Peyer's patch (tissue), 4 donors: ENCODE results near the gene DDX41. TPM values are rescaled to one million over a fixed set of nuclear protein-coding genes. Genes with fewer than 3 reads are reported as not detected.

Experiments used
- DNase-seq, 3 donors: peaks; one replicate each; pipeline ENCODE4 v3.0.0-alpha.2; 2017 to 2019
- H3K27ac ChIP-seq, 4 donors: fragments of 200-600 bp; sonication (generic); one replicate each; pipeline ENCODE4 v1.5.1; 2016 to 2019
- H3K27me3 ChIP-seq, 2 donors: fragments of 200-600 bp; sonication (generic); one replicate each; pipeline ENCODE4 v1.5.1; 2019
- H3K36me3 ChIP-seq, 3 donors: fragments of 200-600 bp; sonication (generic); one replicate each; pipeline ENCODE4 v1.5.1; 2016 to 2019
- H3K4me1 ChIP-seq, 4 donors: fragments of 200-600 bp; sonication (generic); one replicate each; pipeline ENCODE4 v1.5.1; 2016 to 2019
- H3K4me3 ChIP-seq, 4 donors: fragments of 200-600 bp; sonication (generic); 1 replicate in 3 of 4; 2 replicates in 1 of 4; pipeline ENCODE4 v1.5.1; 2016 to 2019; ENCODE audit warnings: mild to moderate bottlenecking in 1 of 4
- H3K9me3 ChIP-seq, 4 donors: fragments of 200-600 bp; sonication (generic); one replicate each; pipeline ENCODE4 v1.5.1; 2016 to 2019; ENCODE audit warnings: mild to moderate bottlenecking in 1 of 4
- CTCF ChIP-seq, 6 experiments: fragments of 450-650 bp in 4 of 6; fragments of 200-600 bp in 2 of 6; sonication (generic) in 1 of 6; IDR thresholded peaks; one replicate each; pipeline ENCODE4 v1.5.1; 2017 to 2019; ENCODE audit warnings: antibody characterized with exemption in 6 of 6, mild to moderate bottlenecking in 3 of 6, moderate library complexity in 1 of 6
- POLR2A ChIP-seq, 2 donors: fragments of 450-650 bp; IDR thresholded peaks; one replicate each; pipeline ENCODE4 v1.5.1; 2017; ENCODE audit warnings: antibody characterized with exemption in 2 of 2, mild to moderate bottlenecking in 2 of 2, moderate library complexity in 2 of 2
- total RNA-seq, 4 donors: library from RNA; depleted of rRNA; stranded (reverse); fragments of >200 nt; gene quantifications; one replicate each; pipeline ENCODE4 v1.1.0, GENCODE V29; 2016

Gene DDX41
- total RNA-seq, 4 donors from 2014 or later: 103 to 168 (median 118) TPM

GRCh38 chr5:177528631-177529030 is 11.9 kb upstream of the DDX41 start:
- DNase-seq: no peak
- Histone ChIP-seq H3K4me1 (no peaks in the 10 kb centered on the region), H3K36me3 (peaks cover 0 to 91% (median 0%) of the 10 kb centered on the region in 3 donors), H3K4me3 (no peak overlapping the region), H3K27ac (no peak overlapping the region), H3K27me3 (no peaks in the 10 kb centered on the region), H3K9me3 (no peaks in the 10 kb centered on the region)
- no peak for TF ChIP-seq POLR2A (IDR thresholded peaks at IDR 0.05)
- TF ChIP-seq CTCF (IDR thresholded peaks at IDR 0.05): no peak

DNA sequence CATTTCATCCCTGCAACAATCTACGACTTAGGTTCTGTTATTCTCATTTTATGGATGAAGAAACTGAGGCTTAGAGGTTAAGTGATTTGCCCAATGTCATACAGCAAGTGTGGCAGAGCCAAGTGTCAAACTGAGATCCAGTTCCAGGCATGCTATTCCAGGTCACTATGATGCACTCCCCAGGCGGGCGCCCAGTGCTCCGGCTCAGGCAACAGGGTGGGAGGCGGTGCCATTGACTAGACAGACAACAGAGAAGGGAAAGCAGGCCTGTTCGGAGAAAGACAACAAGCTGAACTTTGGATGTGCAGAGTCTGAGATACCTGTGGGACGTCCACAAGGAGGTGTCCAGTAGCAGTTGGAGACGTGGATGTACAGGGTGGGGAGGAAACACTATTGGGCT is 10.8 kb upstream of the DDX41 start:
- Histone ChIP-seq H3K9me3 (no peaks in the 10 kb centered on the region), H3K4me1 (no peaks in the 10 kb centered on the region), H3K36me3 (peaks cover 0 to 90% (median 0%) of the 10 kb centered on the region in 3 donors), H3K27me3 (no peaks in the 10 kb centered on the region), H3K27ac (no peak overlapping the region), H3K4me3 (no peak overlapping the region)
- no peak for DNase-seq
- TF ChIP-seq POLR2A (IDR thresholded peaks at IDR 0.05) (no peak), CTCF (IDR thresholded peaks at IDR 0.05) (no peak)

GRCh38 chr5:177526791-177527190 is 10.0 kb upstream of the DDX41 start:
- Histone ChIP-seq H3K4me3 (no peak overlapping the region), H3K36me3 (peaks cover 0 to 86% (median 0%) of the 10 kb centered on the region in 3 donors), H3K4me1 (no peaks in the 10 kb centered on the region), H3K27me3 (no peaks in the 10 kb centered on the region), H3K27ac (no peak overlapping the region), H3K9me3 (no peaks in the 10 kb centered on the region)
- no peak for TF ChIP-seq POLR2A (IDR thresholded peaks at IDR 0.05)
- no peak for TF ChIP-seq CTCF (IDR thresholded peaks at IDR 0.05)
- no peak for DNase-seq

GRCh38 chr5:177526191-177526590 is 9.4 kb upstream of the DDX41 start:
- H3K4me1 ChIP-seq: no peaks in the 10 kb centered on the region
- TF ChIP-seq CTCF (IDR thresholded peaks at IDR 0.05): no peak
- DNase-seq: no peak
- no peak overlapping the region for H3K4me3 ChIP-seq
- H3K9me3 ChIP-seq: no peaks in the 10 kb centered on the region
- no peak overlapping the region for H3K27ac ChIP-seq
- no peaks in the 10 kb centered on the region for H3K27me3 ChIP-seq
- peaks cover 0 to 86% (median 0%) of the 10 kb centered on the region in 3 donors for H3K36me3 ChIP-seq

- no peaks in the 10 kb centered on the region for H3K27me3 ChIP-seq
- H3K4me1 ChIP-seq: no peaks in the 10 kb centered on the region
- no peak for DNase-seq
- H3K27ac ChIP-seq: no peak overlapping the region
- no peaks in the 10 kb centered on the region for H3K9me3 ChIP-seq
- TF ChIP-seq CTCF (IDR thresholded peaks at IDR 0.05) (no peak), POLR2A (IDR thresholded peaks at IDR 0.05) (no peak)
- no peak overlapping the region for H3K4me3 ChIP-seq
- H3K36me3 ChIP-seq: peaks cover 0 to 86% (median 0%) of the 10 kb centered on the region in 3 donors
Measured at GRCh38 chr5:177524941-177525655, 8.3 kb upstream of the DDX41 start.
